Endodermal cell (in vitro differentiated cells): ENCODE data around the gene INTS1. TPM values are rescaled to one million over a fixed set of nuclear protein-coding genes. Genes with fewer than 3 reads are reported as not detected.

Experiments
- DNase-seq: peaks from one replicate; pipeline ENCODE4 v3.0.0-alpha.2; 2017
- H3K27ac ChIP-seq: 2 replicates; pipeline ENCODE4 v1.5.1; 2013; ENCODE audit warnings: mild to moderate bottlenecking, low read depth, low read length, moderate library complexity
- H3K27me3 ChIP-seq: 2 replicates; pipeline ENCODE4 v1.6.1; 2013; ENCODE audit warnings: mild to moderate bottlenecking, low read length, moderate library complexity; ENCODE audit not compliant: insufficient read depth, control insufficient read depth, poor library complexity, severe bottlenecking
- H3K36me3 ChIP-seq: 2 replicates; pipeline ENCODE4 v1.7.0; 2013; ENCODE audit warnings: mild to moderate bottlenecking, low read length, moderate library complexity; ENCODE audit not compliant: control insufficient read depth, insufficient read depth
- H3K4me1 ChIP-seq: one replicate; pipeline ENCODE4 v1.7.0; 2013; ENCODE audit warnings: low read length; ENCODE audit not compliant: control insufficient read depth, insufficient read depth
- H3K4me3 ChIP-seq: 2 replicates; pipeline ENCODE4 v1.5.1; 2013; ENCODE audit warnings: mild to moderate bottlenecking, low read length, moderate library complexity
- H3K9ac ChIP-seq: 2 replicates; pipeline ENCODE4 v1.6.1; 2013; ENCODE audit warnings: mild to moderate bottlenecking, low read length, moderate library complexity; ENCODE audit not compliant: poor library complexity, severe bottlenecking; ENCODE audit errors: extremely low read depth
- H3K9me3 ChIP-seq: 2 replicates; pipeline ENCODE4 v1.6.1; 2013; ENCODE audit warnings: mild to moderate bottlenecking, low read length, moderate library complexity; ENCODE audit not compliant: control insufficient read depth
- H3K27ac Mint-ChIP-seq: 2 replicates; pipeline ENCODE4 v1.8.0; 2020; ENCODE audit warnings: mixed read lengths
- H3K27me3 Mint-ChIP-seq: 2 replicates; pipeline ENCODE4 v1.8.0; 2021; ENCODE audit warnings: mild to moderate bottlenecking, mixed read lengths; ENCODE audit not compliant: insufficient read depth
- H3K36me3 Mint-ChIP-seq: 2 replicates; pipeline ENCODE4 v1.8.0; 2020; ENCODE audit warnings: low read depth, mixed read lengths
- H3K4me1 Mint-ChIP-seq: 2 replicates; pipeline ENCODE4 v1.8.0; 2020; ENCODE audit warnings: mixed read lengths
- H3K4me3 Mint-ChIP-seq: 2 replicates; pipeline ENCODE4 v1.8.0; 2020; ENCODE audit warnings: mild to moderate bottlenecking, moderate library complexity, mixed read lengths
- H3K9me3 Mint-ChIP-seq: 2 replicates; pipeline ENCODE4 v1.8.0; 2020; ENCODE audit warnings: mild to moderate bottlenecking, mixed read lengths
- WGBS, 2 experiments: methylation state at CpG; one replicate each; pipeline versions ENCODE4 v1.1.5 to v1.1.7; 2013; ENCODE audit warnings: missing lambda C conversion rate in 2 of 2, mixed read lengths in 1 of 2; ENCODE audit not compliant: insufficient coverage in 1 of 2, insufficient read length in 1 of 2; 5-methylcytosine and 5-hydroxymethylcytosine counted together
- total RNA-seq, 2 donors: library from RNA; stranded (reverse); fragmentation: NEBNext Ultra II Directional in 1 of 2; extraction: Animal tissue kit (Norgen Biotek cat#: 25700) in 1 of 2; gene quantifications; 2 replicates in 1 of 2; 3 replicates in 1 of 2; pipeline ENCODE4 v1.2.1, GENCODE V29; 2021
- TF ChIP-seq, protein P1 (sequence below): fragments of 200-600 bp; sonication (generic); conservative IDR thresholded peaks from 2 replicates; pipeline ENCODE4 v1.5.0; 2021; ENCODE audit warnings: antibody characterized with exemption, mild to moderate bottlenecking

INTS1 gene
- total RNA-seq, 2 donors from 2014 or later: 145 to 178 TPM

DNA sequence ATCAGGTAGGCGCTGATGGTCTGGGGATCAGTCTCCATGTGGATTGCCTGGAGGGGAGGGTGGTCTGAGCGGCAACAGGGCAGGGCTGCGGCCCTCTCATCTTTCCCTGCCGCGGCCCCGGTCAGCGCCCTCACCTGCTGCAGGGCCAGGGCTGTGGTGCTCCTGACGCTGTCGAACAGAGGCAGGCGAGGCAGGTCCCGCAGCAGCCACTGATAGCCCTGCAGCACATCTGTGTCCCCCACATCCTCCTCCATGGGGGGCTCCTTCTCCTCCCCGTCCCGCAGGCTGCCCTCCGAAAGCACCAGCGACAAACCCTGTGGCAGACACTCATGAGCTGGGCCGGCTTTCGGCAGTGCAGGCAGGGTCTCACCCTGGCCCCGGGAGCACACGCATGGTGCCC lies 19.0 kb downstream of the INTS1 start:
- H3K27me3 Mint-ChIP-seq: no peaks in the 10 kb centered on the region
- H3K4me1 ChIP-seq: no peaks in the 10 kb centered on the region
- H3K36me3 ChIP-seq: peaks cover 17% of the 10 kb centered on the region
- H3K9ac ChIP-seq: no peak overlapping the region
- no peaks in the 10 kb centered on the region for H3K9me3 Mint-ChIP-seq
- H3K27ac Mint-ChIP-seq: no peak overlapping the region
- TF ChIP-seq, protein P1, sequence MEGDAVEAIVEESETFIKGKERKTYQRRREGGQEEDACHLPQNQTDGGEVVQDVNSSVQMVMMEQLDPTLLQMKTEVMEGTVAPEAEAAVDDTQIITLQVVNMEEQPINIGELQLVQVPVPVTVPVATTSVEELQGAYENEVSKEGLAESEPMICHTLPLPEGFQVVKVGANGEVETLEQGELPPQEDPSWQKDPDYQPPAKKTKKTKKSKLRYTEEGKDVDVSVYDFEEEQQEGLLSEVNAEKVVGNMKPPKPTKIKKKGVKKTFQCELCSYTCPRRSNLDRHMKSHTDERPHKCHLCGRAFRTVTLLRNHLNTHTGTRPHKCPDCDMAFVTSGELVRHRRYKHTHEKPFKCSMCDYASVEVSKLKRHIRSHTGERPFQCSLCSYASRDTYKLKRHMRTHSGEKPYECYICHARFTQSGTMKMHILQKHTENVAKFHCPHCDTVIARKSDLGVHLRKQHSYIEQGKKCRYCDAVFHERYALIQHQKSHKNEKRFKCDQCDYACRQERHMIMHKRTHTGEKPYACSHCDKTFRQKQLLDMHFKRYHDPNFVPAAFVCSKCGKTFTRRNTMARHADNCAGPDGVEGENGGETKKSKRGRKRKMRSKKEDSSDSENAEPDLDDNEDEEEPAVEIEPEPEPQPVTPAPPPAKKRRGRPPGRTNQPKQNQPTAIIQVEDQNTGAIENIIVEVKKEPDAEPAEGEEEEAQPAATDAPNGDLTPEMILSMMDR: no peak
- no peak overlapping the region for H3K4me3 ChIP-seq
- H3K4me3 Mint-ChIP-seq: no peak overlapping the region
- H3K4me1 Mint-ChIP-seq: no peaks in the 10 kb centered on the region
- H3K9me3 ChIP-seq: no peaks in the 10 kb centered on the region
- WGBS, 2 experiments: 94 to 97% methylated on average over 15 to 19 of the region's 19 CpGs
- peaks cover 36% of the 10 kb centered on the region for H3K36me3 Mint-ChIP-seq
- no peaks in the 10 kb centered on the region for H3K27me3 ChIP-seq
- H3K27ac ChIP-seq: no peak overlapping the region
- DNase-seq: no peak

DNA sequence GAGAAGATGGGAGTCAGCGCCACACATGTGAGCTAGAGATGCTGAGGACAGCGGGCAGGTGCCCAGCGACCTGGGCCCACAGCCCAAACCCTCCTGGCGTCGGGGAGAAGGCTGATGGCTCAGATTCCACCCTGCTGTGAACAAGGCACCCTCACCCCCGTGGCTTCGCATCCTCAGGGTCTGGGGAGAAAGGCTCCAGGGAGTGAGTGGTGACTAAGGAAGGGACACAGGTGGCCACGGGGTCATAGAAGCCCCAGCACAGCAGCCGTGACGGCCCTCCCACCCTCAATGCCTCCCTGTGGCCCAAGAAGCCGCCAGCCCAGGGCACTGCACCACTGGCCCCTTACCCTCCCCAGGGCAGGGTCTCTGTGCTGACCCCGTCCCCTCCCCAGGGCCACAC lies 19.6 kb downstream of the INTS1 start:
- TF ChIP-seq, protein P1: no peak
- Mint-ChIP-seq H3K27ac (no peak overlapping the region), H3K9me3 (no peaks in the 10 kb centered on the region), H3K4me1 (no peaks in the 10 kb centered on the region), H3K27me3 (no peaks in the 10 kb centered on the region), H3K4me3 (no peak overlapping the region), H3K36me3 (peaks cover 32% of the 10 kb centered on the region)
- no peak overlapping the region for H3K4me3 ChIP-seq
- H3K9me3 ChIP-seq: no peaks in the 10 kb centered on the region
- DNase-seq: no peak
- no peak overlapping the region for H3K27ac ChIP-seq
- H3K27me3 ChIP-seq: no peaks in the 10 kb centered on the region
- no peak overlapping the region for H3K9ac ChIP-seq
- 96 to 98% methylated on average over 8 to 12 of the region's 12 CpGs for WGBS, 2 experiments
- no peaks in the 10 kb centered on the region for H3K4me1 ChIP-seq
- peaks cover 15% of the 10 kb centered on the region for H3K36me3 ChIP-seq

DNA sequence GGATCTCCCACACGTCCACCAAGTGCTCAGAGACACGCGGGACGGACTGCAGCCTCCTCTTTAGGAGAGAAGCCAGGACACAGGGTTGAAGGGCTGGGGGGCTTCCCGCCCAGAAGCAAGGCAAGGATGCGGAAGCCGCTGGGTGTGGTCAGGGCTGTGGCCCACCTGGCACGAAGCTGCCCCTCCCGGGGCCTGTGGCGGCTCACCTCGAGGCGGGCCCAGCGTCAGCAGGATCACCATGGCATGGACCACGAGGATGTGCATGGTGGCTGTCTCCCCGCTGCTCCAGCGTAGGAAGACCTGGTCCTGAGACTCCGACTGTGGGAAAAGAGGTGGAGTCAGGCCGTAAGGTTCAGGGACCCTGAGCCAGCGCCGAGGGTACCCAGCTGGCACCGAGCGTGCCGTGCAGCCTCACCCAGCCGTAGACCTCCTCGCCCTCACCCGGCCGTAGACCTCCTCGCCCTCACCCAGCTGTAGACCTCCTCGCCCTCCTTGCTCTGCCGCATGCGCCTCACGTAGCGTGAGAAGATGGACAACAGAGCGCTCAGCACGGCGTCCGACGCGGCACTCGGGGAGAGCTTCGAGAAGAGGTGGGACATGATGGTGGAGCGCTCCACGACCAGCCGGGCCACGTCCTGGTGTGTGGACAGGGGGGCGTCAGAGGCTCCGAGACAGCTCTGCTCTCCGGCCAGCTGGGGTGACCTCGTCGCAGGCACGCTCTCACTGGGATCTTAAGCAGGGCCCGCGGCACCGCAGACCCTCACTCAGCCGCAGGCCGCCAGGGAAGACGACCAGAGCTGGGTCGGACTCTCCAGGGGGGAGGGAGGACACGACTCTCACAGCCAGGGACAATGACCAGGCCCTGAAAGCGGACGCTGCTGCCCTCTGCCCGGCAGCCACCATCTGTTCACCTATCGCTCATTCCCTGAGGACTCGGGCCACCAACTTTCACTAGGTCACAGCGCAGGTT lies 20.4 kb downstream of the INTS1 start:
- no peak overlapping the region for H3K9ac ChIP-seq
- Mint-ChIP-seq H3K27ac (no peak overlapping the region), H3K4me3 (no peak overlapping the region)

More for the DNA sequence above, 20.4 kb downstream of the INTS1 start:
- WGBS, 2 experiments: 94 to 96% methylated on average over 39 to 65 of the region's 65 CpGs
- H3K27me3 Mint-ChIP-seq: no peaks in the 10 kb centered on the region
- TF ChIP-seq, protein P1: no peak
- no peaks in the 10 kb centered on the region for H3K4me1 Mint-ChIP-seq
- Histone ChIP-seq H3K4me3 (no peak overlapping the region), H3K36me3 (peaks cover 13% of the 10 kb centered on the region), H3K27me3 (no peaks in the 10 kb centered on the region), H3K9me3 (no peaks in the 10 kb centered on the region), H3K4me1 (no peaks in the 10 kb centered on the region), H3K27ac (no peak overlapping the region)
- no peaks in the 10 kb centered on the region for H3K9me3 Mint-ChIP-seq
- H3K36me3 Mint-ChIP-seq: peaks cover 32% of the 10 kb centered on the region
- no peak for DNase-seq
